ENCODE measurements around the gene FKBP11. TPM values are rescaled to one million over a fixed set of nuclear protein-coding genes. Genes with fewer than 3 reads are reported as not detected.

FKBP11 gene
- total and polyA plus RNA-seq, 2 of the 8 experiments (the other 6 are each of a cell fraction or from before 2014, with no cell fraction given), result 45.7 to 65.1 TPM

GRCh38 chr12:48903982-48904411, 21.3 kb downstream of the FKBP11 start (continued):
- TF ChIP-seq EGR1 (IDR thresholded peaks at IDR 0.05; ENCODE audit: borderline replicate concordance, low read depth, low read length) (peak; percentile 92), RBBP5 (IDR thresholded peaks at IDR 0.05; ENCODE audit: borderline replicate concordance, low read depth, low read length) (no peak), KDM1A (IDR thresholded peaks at IDR 0.05; ENCODE audit: borderline replicate concordance, low read length) (no peak), CHD2 (IDR thresholded peaks at IDR 0.05; ENCODE audit: low read length) (no peak), JUND (IDR thresholded peaks at IDR 0.05; ENCODE audit: low read length) (no peak), SP2 (IDR thresholded peaks at IDR 0.05; ENCODE audit: low read length) (peak; percentile 91), KDM5A (IDR thresholded peaks at IDR 0.05; ENCODE audit: low read length) (no peak), POLR2A (IDR thresholded peaks at IDR 0.05; ENCODE audit: control extremely low read depth in 1 of 2, low read depth in 2 of 2, low read length in 2 of 2) (no peak), SAP30 (IDR thresholded peaks at IDR 0.05; ENCODE audit: insufficient read depth, insufficient replicate concordance, low read length) (peak; percentile 72), SP1 (IDR thresholded peaks at IDR 0.05; ENCODE audit: low read depth, low read length) (no peak), E2F6 (IDR thresholded peaks at IDR 0.05) (no peak)
- TF ChIP-seq, protein P1, sequence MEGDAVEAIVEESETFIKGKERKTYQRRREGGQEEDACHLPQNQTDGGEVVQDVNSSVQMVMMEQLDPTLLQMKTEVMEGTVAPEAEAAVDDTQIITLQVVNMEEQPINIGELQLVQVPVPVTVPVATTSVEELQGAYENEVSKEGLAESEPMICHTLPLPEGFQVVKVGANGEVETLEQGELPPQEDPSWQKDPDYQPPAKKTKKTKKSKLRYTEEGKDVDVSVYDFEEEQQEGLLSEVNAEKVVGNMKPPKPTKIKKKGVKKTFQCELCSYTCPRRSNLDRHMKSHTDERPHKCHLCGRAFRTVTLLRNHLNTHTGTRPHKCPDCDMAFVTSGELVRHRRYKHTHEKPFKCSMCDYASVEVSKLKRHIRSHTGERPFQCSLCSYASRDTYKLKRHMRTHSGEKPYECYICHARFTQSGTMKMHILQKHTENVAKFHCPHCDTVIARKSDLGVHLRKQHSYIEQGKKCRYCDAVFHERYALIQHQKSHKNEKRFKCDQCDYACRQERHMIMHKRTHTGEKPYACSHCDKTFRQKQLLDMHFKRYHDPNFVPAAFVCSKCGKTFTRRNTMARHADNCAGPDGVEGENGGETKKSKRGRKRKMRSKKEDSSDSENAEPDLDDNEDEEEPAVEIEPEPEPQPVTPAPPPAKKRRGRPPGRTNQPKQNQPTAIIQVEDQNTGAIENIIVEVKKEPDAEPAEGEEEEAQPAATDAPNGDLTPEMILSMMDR (IDR thresholded peaks at IDR 0.05; ENCODE audit: control extremely low read depth in 1 of 3, insufficient read depth in 1 of 3, low read depth in 1 of 3, low read length in 3 of 3), result peak; percentile 75 to 77 (median 76)
- TF ChIP-seq, protein P2, sequence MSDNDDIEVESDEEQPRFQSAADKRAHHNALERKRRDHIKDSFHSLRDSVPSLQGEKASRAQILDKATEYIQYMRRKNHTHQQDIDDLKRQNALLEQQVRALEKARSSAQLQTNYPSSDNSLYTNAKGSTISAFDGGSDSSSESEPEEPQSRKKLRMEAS (IDR thresholded peaks at IDR 0.05), result no peak

Measured in H1 (cell line).